Left ventricle myocardium superior (tissue), 1 donor: Measurements from ENCODE around the gene ADAMTS12. TPM values are rescaled to one million over a fixed set of nuclear protein-coding genes. Genes with fewer than 3 reads are reported as not detected.

Experiments used
- ATAC-seq: fragments of 200-7000 bp; cut with Tn5 transposase; one replicate; pipeline ENCODE4 v1.9.1; 2020; ENCODE audit warnings: mild to moderate bottlenecking, moderate library complexity
- DNase-seq: peaks from one replicate; pipeline ENCODE4 v3.0.0-alpha.2; 2020
- intact Hi-C: fragments of 100-400 bp; cut with micrococcal nuclease; formaldehyde crosslinking; loops from one replicate; pipeline ENCODE4 v1.11.0; 2022
- total RNA-seq: library from RNA; stranded (reverse); fragmentation: NEBNext Ultra II Directional; extraction: Animal tissue kit (Norgen Biotek cat#: 25700); gene quantifications from one replicate; pipeline ENCODE4 v1.2.1, GENCODE V29; 2021
- donor health status: DM: no; HTN: yes; CAD: no; lungs with severe emphysema.

The ADAMTS12 gene
- total RNA-seq, 1 donor from 2014 or later = 1.4 TPM

DNA sequence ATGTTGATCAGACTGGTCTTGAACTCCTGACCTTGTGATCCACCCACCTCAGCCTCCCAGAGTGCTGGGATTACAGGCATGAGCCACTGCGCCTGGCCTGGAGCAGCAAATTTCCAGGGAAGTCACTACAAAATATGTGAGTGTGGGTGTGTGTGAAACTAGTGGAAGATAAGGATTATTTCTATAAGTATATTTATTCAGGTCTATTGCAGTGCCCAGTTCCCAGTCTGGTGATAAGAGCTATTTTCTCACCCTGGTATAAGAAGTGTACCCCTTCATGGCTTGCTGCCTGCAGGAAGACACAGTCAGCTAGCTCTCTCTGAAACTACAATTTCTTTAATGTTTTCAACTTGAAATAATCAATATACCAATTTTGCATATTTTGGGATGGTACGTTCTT is 414.0 kb downstream of the ADAMTS12 start:
- DNase-seq = no peak
- no peak for ATAC-seq
- intact Hi-C loops = no loop called here

- intact Hi-C loops = no loop called here
- no peak for ATAC-seq
- DNase-seq = no peak
Measured at GRCh38 chr5:33476992-33477391, 414.8 kb downstream of the ADAMTS12 start.

- ATAC-seq (no peak), DNase-seq (no peak)
- intact Hi-C loops = no loop called here
Measured at GRCh38 chr5:33475706-33476105, 416.1 kb downstream of the ADAMTS12 start.

DNA sequence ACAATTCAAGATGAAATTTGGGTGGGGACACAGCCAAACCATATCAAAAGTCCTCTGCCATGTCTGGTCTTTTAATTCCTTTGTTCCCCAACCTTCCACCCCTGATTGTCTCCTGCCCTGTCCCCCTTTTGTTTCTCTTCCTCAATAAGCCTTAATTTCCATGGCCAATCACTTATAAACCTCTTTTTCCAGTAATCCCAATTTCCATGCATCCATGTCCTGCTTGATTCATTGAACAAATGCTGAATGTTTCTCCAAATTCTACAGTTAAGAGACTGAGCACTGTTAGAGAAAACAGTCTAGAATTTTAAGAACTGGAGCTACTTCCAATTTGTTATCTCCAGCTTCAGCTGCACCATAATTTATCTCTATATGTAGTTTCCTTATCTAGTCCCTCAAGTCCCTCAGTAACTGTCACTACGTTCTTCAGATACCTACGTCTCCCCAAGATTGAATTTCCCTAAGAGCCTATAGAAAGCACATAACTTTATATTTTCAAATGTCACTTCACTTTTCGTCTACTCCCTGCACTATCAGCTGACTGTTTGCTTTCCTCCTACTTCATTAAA is 416.8 kb downstream of the ADAMTS12 start:
- ATAC-seq (no peak), DNase-seq (no peak)
- intact Hi-C loops = no loop called here

DNA sequence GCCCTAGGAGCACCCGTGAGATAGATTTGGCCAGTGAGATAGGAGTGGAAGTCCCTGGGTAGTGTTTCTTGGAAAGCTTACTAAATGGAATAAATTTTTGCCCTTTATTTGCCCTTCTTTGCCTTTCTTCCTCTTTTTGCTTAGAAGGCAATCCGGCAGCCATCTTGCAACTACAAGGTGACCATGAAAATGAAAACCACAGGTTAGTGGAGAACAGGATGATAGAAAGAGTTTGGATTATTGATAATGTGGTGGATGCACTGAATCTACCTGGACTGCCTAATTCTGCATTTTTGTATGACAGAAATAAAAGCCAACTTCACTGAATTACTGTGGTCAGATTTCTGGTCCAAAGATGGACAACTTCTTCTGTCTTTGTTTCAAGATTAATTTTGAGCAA is 417.8 kb downstream of the ADAMTS12 start:
- intact Hi-C loops = no loop called here
- DNase-seq (no peak), ATAC-seq (no peak)

Other genes with a start within 250 kb of the ADAMTS12 start
- gene RXFP3, start 44.4 kb upstream of the ADAMTS12 start, total RNA-seq = not detected
- not detected for gene SLC45A2, start 92.7 kb upstream of the ADAMTS12 start, total RNA-seq
- gene AMACR, start 116.1 kb upstream of the ADAMTS12 start, total RNA-seq = 6.5 TPM
- 1.1 TPM for gene C1QTNF3, start 151.2 kb upstream of the ADAMTS12 start, total RNA-seq